Stimulated activated CD8-positive, alpha-beta memory T cell treated with anti-CD3 and anti-CD28 coated beads, Interleukin-7, amount 100 ng/mL, for 4 hours (primary cell): ENCODE measurements around the gene EDA.
"Not testable (repeated sequence)": the region's sequence is repeated elsewhere in the genome, so short reads cannot be mapped to it uniquely, and the experiment has no call there.

ENCODE experiments used
- DNase-seq, 2 donors: peaks; one replicate each; pipeline ENCODE4 v3.0.0-alpha.2; 2020; ENCODE audit warnings: low read depth in 2 of 2

The EDA gene

GRCh38 chrX:69746051-69746450 lies 130.1 kb downstream of the EDA start:
- DNase-seq = no peak

DNA sequence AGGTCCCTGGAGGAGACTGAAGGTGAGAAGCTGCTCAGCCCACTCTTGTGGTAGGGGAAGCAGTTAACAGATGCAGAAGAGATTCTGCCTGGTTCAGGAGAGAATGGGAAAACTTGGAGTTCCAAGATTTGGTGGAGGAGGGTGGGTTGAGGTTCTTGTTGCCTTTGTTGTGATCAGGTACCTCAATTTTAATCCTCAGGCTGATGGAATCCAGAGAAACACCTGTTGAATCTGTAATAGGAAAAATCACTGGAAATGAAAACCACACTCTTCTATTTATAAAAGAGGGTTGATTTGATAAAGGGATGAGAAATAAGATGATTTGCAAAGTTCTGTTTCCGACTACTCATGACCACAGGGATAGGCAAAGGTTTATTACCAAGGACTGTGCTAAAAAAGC lies 132.1 kb downstream of the EDA start:
- DNase-seq = no peak

DNA sequence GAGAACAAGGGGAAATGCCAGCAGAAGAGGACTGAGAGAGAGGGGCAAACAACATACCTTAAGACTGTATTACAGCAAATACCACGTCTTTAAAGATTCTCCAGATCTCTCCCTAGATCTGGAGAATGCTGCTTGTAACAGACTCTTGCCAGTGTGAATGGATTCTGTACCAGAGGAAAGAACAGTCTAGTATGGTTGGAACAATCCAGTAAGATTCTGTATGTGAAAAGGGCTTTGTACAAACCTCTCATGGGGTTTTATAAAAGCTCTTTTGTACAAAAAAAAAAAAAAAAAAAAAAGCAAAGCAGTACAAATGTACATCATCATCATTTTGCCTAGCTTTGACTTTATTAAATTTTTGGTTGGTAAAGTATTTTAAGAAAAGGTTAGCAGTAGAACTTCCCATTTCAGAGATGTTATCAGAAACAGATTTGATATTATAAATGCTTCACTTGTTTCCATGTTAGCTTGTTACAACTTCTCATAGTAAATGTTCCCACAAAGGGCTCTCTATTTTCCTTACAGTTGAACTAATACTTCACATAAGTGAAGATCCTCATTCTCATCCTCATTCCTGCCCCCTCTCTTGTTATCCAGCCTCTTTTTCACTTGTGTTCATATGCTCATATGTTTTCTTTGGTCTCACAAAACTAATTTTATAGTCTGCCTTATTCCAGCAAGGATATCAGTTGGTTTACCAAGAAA lies 144.2 kb downstream of the EDA start:
- no peak for DNase-seq

DNA sequence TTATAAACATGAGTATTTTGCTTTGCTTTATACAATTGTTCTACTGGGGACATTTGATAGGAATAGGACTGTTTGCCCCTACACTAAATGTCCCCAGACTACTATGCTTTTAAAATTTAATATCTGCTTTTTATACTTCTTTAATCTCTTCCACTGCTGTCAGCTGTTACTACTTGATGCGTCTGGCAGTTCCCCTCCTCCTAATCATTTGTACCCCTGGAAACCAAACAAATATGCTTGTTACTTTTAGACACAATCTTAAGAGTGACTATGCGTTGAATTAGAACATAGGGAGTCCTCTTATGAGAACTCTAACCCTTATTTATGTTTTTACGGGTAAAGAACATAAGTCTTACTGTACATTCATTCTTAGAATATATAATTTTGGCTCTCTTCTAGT lies 145.7 kb downstream of the EDA start:
- no peak for DNase-seq

DNA sequence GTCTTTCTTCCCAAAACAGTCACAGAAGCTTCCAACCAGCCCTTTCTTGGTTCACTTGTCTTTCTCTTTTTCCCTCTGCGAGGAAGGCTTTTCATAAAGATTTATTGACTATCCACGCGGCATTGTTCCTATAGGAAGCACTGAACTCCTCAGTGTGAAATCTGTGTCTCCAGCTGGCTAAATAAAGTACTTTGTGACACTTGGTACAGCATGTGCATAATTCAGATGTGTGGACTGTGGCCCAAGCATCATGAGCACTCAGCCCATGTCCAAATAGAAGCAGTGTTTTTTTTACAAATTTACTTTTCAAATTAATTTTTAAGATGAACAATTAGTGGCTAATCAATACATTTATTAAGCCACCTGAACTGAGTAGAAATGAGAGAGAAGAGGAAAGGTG lies 146.4 kb downstream of the EDA start:
- no peak for DNase-seq

GRCh38 chrX:69793260-69793935 lies 177.5 kb downstream of the EDA start:
- no peak for DNase-seq

DNA sequence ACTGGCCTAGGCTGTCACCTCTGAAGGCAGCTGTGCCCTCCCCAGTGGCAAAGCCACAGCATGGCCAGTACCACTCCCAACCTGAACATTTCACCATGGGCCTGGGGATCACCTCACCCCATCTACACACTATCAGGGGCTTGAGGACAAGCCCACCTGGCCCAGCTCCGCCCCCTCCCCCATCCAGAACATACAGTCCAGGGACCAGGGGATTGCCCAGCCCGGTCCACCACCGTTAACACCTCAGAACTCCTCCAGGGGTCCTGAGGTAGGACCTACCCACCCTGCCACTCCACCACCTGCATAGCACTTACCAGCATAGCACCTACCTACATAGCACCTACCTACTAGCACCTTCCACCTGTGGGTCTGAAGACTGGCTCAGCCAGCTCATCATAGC lies 179.8 kb downstream of the EDA start:
- DNase-seq = no peak

DNA sequence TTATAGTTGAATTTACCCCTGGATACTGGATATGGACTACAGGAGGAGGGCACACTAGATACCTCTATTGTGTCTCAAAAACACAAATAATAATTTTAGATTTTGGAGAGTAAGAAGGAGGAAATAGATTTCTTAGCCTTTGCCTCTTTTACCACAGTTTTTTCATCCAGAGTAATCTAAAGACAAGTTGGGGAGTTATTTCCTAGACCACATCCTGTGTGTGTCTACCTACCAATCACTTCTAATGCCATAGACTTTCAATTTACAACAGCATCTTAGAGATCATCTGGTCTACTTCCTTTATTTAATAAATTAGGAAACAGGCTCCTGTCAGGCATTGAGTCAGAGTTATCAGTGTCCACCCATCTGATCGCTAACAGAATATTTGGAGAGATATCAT lies 191.5 kb downstream of the EDA start:
- DNase-seq = no peak

GRCh38 chrX:69808375-69808774 lies 192.5 kb downstream of the EDA start:
- DNase-seq = no peak

- no peak for DNase-seq
Observed at GRCh38 chrX:69813677-69814076, 197.8 kb downstream of the EDA start.

DNA sequence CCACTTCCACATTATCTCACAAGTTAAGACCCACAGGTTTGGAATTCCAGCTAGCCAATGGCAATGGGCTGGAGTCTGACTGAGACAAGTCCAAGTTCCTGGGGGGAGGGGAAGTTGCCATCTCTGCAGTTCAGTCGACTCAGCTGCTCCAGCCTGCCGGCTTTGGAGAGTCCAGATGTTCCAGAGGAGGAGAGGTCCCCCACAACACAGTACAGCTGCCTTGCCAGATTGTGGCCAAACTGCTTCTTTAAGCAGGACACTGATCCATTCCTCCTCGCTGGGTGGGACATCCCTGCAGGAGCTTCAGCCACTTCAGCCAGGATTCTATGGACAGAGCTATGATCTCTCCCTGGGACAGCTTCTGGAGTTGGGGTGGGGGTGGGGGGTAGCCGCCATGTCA lies 199.2 kb downstream of the EDA start:
- DNase-seq = no peak

GRCh38 chrX:69815519-69815918 lies 199.6 kb downstream of the EDA start:
- no peak for DNase-seq

DNA sequence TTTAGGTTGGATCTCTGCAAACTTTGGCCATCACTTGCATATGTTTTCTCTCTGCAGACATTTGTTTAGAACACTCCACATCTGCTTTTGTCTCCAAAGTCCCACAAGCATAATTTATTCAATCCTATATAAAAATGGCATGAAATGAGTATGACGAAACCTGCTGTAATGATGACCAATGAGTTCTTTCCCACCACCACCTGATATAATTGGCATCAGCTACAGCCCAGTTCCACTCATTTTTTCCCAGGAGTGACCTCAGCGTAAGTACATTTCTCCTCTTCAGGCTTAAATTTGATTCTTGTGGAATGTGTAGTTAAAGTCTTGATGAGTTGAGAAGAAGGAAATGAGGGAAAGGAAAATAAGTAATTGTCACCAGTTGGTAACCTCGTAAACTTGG lies 228.7 kb downstream of the EDA start:
- DNase-seq = no peak

- DNase-seq = not testable (repeated sequence)
Observed at GRCh38 chrX:69859999-69860398, 244.1 kb downstream of the EDA start.

DNA sequence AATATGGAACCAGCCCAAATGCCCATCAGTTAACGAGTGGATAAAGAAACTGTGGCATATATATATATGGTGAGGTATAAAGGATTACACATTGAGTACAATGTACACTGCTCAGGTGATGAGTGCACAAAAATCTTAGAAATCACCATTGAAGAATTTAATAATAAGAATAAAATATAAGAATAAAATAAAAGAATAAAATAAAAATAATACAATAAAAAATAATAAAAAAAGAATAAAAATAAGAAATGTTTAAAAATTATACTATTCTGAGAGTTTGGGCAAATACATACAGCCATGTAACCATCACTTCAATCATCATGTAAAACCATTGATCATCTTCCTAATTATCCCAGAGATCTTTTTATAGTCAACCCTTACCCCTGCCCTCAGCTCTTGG lies 260.3 kb downstream of the EDA start:
- DNase-seq = no peak

- DNase-seq = no peak
Observed at GRCh38 chrX:69884210-69884609, 268.3 kb downstream of the EDA start.

- DNase-seq = no peak
Observed at GRCh38 chrX:69896046-69896445, 280.1 kb downstream of the EDA start.

DNA sequence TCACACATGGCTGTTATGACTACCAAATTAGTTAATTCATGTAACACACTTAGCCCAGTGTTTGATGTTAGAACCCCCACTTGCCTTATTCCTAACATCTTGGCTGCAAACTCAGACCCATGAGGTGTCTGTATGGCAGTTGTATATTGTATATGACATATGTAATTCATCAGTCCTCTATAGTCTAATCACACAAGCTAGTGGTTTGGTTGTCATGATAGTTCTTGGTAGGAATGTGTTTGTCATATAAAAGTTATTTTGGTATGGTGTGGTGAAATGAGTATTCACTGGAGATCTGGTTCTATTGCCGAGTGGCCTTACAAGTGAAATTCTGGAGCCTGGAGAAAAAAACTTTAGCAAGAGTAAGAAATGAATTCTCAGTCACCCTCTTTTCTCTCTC lies 284.6 kb downstream of the EDA start:
- no peak for DNase-seq

- DNase-seq = no peak
Observed at GRCh38 chrX:69906447-69906846, 290.5 kb downstream of the EDA start.

DNA sequence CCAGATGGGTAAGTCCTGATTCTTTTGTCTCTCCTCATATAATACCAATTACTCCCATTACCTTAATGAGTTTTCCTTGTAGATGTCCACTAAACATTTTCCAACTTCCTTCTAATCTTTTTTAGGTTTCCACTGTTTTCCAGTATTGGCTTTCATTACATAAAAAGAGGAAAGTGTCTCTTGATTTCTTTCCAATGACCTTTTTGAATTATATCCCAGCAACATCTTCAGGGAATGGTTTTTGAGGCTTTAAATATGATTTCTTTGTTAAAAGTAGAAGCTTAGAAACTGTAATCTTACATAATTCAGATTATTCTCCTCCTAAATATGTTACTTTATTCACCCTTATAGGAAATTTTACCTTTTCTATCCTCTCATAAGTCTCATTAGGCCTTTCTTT lies 298.9 kb downstream of the EDA start:
- DNase-seq = no peak

GRCh38 chrX:69919749-69920148 lies 303.8 kb downstream of the EDA start:
- DNase-seq = no peak

DNA sequence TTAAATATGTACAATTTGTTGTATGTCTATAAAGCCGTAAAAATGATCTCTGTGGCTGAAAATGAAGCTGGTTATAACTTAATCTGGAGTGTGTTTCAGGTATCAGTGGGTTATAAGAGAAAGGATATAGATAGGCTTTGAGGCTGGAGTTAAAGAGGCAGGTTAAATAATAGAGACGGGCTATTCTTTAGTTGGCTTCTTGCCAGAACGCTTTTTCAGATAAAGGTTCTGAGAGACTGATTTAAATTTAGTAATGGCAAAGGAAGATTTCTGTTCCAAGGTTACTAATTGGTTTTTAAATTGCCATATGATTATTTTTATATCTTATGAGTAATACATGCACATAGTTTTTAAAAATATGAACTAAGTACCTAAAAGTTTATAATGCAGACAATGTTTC lies 316.4 kb downstream of the EDA start:
- DNase-seq = no peak

DNA sequence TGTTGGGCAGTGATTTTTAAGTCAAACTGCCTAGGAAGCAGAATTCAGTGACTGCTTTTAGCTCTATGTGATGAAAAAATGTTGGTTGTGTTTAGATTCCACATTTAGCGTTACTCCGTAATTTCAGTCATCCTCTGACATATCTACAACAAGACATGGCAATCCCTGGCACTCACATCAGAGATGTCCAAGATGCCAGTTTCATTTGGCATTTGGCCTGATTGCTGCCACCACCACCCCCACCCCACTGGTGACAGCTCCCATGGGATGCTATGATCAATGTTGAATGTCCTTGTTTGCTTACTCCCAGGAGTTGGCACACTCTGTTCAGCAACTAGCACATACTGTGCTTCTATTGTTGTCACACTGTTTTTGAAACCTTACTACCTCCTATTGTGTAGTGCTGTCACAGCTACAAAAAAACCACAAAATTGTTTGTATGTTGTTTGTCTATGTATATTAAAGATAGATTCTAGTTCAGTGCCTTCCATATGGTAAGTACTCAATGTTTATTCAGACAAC lies 332.4 kb downstream of the EDA start:
- DNase-seq = no peak

GRCh38 chrX:69951753-69952152 lies 335.8 kb downstream of the EDA start:
- no peak for DNase-seq
